NCI-H2171 treated with DMSO at 0.1 percent for 48 hours (cell line): ENCODE measurements around the gene RHOT2.

ENCODE experiments used
- DNase-seq: peaks from one replicate; lab custom pipeline; 2025; lab: John Stamatoyannopoulos, UW

Gene RHOT2

DNA sequence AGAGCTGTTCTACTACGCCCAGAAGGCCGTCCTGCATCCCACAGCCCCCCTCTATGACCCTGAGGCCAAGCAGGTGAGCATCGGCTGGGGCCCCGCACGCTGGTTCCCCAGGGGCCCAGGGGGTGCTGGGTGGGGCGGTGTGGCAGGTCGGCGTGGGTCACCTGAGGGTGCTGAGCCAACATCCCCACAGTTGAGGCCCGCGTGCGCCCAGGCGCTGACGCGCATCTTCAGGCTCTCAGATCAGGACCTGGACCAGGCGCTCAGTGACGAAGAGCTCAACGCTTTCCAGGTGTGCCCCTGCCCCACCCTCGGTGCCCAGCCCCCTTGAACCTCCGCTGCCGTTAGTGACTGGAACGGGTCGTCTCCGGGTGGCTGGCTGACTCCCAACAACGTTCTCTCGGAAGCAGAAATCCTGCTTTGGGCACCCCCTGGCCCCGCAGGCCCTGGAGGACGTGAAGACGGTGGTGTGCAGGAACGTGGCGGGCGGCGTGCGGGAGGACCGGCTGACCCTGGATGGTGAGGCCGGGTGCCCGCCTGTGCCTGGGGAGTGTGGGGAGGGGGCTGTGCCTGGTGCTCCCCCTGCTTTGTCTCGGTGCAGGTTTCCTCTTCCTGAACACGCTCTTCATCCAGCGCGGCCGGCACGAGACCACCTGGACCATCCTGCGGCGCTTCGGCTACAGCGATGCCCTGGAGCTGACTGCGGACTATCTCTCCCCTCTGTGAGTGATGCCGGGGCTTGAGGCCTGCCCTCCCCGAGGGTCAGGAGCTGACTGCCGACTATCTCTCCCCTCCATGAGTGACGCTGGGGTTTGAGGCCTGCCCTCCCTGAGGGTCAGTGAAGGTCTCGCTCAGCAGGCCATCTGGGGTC is 2.8 kb downstream of the RHOT2 start:
- no peak for DNase-seq

DNA sequence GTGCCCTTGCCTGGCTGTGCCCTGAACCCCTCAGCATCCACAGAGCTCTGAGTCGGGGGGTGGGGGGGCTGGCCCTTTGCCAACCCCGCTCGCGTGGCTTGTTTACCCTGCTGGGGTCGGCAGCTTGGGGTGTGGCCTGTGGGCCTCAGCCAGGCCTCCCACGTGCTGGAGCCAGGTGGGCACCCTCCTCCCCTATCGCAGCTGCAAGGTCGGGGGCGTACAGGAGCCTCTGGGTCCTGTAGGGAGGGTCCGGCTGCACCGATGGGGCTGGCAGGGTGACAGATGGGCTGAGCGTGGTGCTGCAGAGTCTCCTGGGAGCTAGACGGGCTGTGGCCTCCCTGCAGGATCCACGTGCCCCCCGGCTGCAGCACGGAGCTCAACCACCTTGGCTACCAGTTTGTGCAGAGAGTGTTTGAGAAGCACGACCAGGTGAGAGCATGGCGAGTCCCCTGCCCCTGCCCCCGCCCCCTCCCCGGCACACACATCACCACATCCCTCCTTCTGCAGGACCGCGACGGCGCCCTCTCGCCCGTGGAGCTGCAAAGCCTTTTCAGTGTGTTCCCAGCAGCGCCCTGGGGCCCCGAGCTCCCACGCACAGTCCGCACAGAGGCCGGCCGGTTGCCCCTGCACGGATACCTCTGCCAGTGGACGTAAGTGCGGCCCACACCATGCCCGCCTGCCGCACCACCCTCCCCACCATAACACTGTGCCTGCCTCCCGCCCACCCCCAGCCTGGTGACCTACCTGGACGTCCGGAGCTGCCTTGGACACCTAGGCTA is 3.6 kb downstream of the RHOT2 start:
- DNase-seq, result peak; percentile 83

DNA sequence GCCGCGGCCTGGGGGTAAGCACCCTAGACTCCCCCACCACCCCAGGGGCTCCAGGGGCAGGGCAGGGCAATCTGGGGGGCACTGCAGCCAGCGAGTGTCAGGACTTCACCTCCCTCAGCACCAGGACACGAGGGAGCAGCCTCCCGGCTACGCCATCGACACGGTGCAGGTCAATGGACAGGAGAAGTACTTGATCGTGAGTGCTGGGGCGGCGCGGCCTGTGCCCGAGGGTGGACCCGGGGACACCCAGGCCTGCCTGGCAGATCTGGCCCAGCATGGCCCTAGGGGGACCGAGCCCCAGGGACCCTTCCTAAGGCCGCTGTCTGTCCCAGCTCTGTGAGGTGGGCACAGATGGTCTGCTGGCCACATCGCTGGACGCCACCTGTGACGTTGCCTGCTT is 4.4 kb downstream of the RHOT2 start:
- DNase-seq, result no peak

DNA sequence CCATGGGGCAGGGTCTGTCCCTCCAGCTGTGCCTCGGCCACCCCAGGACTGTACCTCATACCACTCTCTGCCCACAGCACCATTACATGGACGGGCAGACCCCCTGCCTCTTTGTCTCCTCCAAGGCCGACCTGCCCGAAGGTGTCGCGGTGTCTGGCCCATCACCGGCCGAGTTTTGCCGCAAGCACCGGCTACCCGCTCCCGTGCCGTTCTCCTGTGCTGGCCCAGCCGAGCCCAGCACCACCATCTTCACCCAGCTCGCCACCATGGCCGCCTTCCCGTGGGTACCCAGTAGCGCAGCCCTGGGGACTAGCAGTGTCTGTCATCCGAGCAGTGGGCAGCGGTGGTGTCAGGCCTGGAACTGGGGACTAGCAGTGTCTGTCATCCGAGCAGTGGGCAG is 4.9 kb downstream of the RHOT2 start:
- DNase-seq, result no peak

DNA sequence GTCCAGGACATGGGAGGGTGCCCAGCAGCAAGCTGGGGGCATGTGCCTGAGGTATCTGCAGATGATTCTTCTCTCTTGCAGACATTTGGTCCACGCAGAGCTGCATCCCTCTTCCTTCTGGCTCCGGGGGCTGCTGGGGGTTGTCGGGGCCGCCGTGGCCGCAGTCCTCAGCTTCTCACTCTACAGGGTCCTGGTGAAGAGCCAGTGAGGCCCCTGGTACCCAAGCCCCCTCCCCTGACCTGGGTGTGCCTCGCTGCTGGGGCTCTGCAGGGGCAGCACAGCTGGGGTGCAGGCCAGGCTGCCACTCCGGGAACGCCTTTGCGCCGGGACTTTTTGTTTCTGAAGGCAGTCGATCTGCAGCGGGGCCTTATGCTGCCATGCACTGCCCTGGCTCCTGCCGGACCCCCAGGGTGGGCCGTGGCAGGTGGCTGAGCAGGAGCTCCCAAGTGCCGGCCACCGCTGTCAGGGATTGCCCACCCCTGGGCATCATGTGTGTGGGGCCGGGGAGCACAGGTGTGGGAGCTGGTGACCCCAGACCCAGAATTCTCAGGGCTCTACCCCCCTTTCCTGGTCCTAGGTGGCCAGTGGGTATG is 5.6 kb downstream of the RHOT2 start:
- DNase-seq, result no peak

DNA sequence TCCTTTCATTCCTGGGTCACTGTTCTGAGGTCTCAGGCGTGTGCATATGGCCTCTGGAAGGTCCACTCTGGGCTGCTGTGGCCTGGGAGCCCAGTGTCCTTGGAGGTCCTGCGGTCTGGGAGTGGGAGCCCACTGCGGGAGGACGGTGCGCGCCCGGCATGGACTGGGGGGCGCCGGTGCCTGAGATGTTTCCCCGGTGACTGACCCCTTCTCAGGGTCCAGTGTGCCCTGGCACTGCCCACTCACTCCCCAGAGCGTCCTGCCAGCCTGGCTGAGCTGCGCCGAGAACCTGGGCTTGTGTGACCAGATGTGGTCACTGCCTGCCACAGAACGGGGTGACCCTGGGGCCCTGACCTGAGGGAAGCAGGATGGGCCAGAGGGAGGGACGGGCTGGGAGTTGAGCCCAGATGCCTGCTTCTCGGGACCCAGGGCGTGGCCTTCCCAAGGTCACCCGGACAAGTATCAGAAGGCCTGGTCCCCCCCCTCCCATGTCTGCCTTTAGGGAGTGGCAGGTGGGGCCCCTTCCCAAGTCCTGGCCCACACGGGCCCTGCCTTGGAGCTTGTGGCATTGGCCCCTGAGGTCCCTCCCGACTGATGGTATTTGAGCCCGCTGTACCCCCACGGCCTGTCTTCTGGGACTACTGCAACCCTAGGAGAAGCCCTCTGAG is 6.4 kb downstream of the RHOT2 start:
- DNase-seq, result no peak

DNA sequence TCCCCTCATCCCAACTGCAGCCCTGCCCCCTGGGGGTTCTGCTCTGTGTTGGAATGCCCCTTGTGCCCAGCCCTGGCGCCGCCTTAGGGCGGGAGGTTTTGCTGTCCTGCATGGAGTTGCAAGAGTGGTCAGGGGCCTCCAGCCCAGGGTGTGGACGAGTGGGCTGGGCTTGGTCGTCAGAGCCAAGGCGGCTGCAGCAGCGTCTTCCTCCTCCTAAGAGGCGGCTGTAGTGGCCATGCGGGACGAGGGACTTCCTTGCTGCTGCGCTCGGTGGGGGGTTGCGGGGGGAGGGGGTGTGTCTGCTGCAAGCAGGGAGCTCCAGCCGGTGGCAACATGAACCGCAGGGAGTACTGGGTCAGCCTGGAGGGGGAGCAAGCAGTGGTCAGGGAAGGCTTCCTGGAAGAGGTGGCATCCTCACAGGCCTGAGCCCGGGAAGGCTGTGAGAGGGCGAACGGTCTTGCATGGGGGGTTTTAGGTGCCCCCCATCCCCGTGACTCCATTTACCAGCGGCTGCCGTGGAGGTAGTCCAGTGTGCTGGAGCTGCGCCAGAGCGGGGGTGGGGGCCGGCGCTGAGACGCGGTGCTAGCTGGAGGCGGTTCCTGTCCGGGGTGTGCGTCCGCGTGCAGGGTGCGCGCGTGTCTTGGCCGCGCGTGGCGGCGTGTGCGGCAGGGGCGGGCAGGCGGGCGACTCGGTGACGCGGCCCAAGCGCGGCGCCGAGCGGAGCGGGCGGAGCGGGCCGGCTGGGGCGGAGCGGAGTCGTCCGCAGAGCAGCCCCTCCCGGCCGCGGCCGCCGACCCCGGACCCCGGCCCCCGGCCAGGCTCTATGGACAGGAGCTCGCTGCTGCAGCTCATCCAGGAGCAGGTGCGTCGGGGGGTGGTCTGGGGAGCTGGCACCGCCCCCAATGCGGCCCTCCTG is 7.3 kb downstream of the RHOT2 start, which contains the start of gene RHBDL1:
Gene RHBDL1 (plus strand): TSS at position 704 of the 916 bp plus-strand sequence. CDS start 120 bp downstream, at position 824.
- no peak for DNase-seq

DNA sequence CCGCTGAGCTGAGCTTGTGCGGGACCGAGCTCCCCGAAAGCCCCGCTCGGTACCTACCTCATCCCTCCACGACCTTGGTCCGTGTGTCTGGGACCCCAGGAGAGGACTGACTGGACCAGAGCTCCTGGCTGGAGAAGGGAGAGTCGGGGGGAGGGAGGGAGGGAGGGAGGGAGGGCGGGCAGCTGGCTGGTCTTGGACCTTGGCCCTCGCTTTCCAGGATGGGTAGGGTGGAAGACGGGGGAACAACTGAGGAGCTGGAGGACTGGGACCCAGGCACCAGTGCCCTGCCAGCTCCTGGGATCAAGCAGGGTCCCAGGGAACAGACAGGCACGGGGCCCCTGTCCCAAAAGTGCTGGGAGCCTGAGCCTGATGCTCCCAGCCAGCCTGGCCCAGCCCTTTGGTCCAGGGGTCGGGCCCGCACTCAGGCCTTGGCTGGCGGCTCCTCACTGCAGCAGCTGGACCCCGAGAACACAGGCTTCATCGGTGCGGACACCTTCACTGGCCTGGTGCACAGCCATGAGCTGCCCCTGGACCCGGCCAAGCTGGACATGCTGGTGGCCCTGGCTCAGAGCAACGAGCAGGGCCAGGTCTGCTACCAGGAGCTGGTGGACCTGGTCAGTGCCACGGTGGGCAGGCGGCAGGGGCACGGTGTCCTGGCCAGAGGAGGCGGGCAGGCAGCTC is 8.1 kb downstream of the RHOT2 start:
- no peak for DNase-seq

DNA sequence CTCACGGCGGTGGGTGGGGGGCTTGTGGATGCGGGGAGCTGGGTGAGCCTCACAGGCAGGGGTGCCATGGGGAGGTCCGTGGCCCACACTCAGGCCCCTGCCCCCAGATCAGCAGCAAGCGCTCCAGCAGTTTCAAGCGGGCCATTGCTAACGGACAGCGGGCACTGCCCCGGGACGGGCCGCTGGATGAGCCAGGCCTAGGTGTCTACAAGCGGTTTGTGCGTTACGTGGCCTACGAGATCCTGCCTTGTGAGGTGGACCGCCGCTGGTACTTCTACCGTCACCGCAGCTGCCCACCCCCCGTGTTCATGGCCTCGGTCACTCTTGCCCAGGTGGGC is 8.6 kb downstream of the RHOT2 start:
- no peak for DNase-seq

DNA sequence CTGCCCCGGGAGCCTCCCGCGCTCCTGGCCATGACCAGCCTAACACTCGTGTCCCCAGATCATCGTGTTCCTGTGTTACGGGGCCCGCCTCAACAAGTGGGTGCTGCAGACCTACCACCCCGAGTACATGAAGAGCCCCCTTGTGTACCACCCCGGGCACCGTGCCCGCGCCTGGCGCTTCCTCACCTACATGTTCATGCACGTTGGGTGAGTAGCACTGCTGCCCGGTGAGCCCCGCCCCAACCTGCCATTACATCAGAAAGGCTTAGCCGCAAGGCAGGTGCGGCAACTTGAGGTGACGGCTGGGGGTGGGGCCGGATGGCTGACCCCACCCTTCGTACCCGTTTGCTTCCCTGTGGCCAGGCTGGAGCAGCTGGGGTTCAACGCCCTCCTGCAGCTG is 9.0 kb downstream of the RHOT2 start:
- peak; percentile 76 for DNase-seq

DNA sequence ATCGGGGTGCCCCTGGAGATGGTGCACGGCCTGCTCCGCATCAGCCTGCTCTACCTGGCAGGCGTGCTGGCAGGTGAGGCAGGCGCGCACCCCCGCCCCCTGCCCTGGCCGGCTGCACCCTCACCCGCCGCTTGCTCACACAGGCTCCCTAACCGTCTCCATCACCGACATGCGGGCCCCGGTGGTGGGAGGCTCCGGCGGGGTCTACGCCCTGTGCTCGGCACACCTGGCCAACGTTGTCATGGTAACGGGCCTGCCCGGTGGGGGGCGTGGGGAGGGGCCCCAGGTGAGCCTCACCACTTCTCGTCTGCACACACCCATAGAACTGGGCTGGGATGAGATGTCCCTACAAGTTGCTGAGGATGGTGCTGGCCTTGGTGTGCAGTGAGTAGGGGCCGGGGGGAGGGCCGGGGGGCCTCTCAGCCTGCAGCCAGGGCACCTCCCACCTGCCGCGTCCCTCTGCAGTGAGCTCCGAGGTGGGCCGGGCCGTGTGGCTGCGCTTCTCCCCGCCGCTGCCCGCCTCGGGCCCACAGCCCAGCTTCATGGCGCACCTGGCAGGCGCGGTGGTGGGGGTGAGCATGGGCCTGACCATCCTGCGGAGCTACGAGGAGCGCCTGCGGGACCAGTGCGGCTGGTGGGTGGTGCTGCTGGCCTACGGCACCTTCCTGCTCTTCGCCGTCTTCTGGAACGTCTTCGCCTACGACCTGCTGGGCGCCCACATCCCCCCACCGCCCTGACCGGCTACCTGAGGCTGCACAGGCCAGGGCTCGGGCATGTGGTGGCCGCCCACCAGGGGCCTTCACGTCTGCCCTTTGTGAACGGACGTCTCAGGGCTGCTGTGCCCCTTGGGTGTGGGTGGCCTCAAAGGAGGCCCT is 9.6 kb downstream of the RHOT2 start:
- no peak for DNase-seq

DNA sequence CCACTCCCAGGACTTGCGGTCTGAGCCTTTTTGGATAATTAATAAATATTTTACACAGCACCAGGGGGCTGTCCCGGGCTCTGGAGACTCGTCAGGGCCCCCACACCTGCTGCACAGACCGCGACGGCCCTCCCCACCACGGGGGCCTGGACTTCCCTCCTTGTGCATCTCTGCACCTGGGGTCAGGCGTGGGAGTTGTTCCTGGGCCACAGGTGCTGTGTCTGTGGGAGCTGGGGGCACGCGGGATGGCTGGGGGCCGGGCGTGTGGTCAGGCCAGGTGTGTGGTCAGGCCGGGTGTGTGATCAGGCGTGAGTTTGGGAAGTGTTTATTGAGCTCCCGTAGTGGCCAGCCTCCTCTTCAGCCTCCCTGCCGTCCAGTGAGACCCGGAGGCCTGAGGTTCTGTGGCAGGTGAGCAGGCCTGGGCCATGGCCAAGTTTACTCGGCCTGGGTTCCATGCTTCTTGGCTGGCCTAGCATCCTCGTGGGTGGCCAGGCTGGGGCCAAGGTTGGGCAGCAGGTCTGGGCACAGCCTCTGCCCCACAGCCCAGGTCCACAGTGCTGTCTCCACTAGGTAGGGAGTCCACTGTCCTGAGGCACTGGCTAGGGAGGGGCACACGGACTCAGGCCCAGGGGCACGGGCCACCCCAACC is 10.4 kb downstream of the RHOT2 start:
- DNase-seq, result no peak

DNA sequence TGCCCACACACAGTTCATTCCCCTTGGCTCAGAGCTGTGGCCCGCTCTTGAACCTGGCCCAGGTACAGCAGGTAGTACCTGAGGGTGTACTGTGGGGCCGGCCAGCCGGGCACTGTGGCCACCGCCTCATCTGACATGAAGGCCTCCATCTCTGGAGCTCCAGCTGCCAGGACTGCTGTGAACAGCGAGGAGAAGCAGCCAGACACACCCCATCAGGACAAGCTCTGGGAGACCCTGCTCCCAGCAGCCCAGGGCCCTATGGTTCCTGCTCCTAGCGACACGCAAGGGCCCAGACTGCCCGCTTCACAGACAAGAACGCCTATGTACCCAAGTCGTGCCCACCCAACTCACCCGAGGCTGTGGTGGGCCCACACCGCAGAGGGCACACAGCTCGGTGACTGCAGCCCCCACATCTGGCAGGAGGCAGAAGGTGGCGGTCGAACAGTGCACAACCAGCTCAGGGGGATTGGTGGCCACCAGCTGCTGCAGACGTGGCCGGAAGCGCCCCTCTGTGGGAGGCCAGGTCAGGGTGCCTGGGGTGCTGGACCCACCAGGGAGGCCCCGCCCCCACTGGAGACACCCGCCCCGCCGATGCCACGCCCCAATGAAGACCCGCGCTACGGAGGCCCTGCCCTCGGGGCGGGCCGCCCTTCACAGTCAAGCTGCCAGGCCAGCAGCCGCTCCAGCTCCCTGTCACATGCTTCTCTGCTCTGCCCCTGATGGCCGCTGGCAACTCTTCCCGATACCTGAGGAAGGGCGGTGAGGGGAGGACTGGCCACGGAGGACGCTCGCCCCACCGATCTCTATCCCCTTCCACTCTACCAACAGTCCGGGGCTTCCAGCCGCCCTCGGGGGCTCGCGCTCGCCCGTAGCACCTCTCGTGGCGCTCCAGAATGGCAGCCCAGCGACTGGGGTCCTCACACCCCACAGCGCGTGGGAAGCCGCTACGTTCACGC is 11.2 kb downstream of the RHOT2 start:
- DNase-seq, result peak; percentile 82

DNA sequence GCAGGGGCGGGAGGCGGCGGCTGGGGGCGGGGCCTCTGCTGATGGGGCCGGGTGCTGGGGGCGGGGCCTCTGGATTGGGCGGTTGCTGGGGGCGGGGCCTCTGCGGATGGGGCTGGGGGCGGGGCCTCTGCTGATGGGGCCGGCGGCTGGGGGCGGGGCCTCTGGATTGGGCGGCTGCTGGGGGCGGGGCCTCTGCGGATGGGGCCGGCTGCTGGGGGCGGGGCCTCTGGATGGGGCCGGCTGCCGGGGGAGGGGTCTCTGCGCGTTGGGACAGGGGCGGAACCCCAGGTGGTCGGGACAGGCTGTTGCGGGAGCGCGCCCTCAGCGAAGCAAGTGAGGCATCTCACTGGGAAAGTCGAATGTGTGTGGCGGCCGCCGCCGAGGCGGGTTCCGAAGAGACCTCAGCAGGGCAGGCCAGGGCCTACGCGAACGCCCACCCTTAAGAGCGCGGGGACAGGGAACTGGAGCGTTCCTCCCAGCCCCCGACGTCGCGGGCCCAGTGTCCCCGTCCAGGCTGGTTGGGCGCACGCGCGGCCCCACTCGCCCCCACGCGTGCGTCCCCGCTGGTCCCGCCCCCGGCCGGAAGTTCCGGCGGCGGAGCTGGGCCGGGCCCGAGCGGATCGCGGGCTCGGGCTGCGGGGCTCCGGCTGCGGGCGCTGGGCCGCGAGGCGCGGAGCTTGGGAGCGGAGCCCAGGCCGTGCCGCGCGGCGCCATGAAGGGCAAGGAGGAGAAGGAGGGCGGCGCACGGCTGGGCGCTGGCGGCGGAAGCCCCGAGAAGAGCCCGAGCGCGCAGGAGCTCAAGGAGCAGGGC is 12.1 kb downstream of the RHOT2 start, which contains the start of gene STUB1:
Gene STUB1 (plus strand): TSS at position 597 of the 811 bp plus-strand sequence. CDS start 116 bp downstream, at position 713.
- DNase-seq, result peak; percentile 83

DNA sequence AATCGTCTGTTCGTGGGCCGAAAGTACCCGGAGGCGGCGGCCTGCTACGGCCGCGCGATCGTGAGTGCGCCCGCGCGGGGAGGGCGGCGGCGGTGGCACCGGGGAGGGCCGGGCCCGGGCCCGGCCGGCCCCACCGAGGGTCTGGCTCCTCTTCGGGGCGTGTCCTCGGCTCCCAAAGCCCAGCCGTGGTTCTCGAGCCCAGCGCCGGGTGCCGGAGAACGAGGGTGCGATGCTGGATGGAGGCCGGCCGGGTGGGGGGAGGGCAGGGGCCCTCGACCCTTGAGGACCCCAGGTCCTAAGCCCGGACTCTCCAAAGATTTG is 12.7 kb downstream of the RHOT2 start:
- DNase-seq, result no peak

DNA sequence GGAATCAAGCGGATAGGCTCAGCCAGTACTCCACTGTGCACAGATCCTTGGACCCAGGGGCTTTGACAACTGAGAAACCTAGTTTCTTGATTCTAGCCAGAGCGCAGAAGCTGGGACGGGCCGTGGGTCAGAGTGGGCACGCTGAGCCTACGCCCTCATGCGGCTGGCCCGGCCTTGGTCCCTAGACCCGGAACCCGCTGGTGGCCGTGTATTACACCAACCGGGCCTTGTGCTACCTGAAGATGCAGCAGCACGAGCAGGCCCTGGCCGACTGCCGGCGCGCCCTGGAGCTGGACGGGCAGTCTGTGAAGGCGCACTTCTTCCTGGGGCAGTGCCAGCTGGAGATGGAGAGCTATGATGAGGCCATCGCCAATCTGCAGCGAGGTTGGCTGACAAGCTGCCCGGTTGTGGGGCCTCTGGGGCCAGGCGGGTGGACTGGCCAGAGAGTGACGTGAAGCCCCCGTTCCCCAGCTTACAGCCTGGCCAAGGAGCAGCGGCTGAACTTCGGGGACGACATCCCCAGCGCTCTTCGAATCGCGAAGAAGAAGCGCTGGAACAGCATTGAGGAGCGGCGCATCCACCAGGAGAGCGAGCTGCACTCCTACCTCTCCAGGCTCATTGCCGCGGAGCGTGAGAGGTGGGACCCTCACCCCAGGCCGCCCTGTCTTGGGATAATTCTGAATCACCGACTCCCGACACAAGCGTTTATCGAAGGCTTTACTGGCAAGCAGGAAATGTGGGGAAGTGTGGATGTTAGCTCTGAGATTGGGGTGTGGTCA is 13.2 kb downstream of the RHOT2 start:
- no peak for DNase-seq
